ENCODE data around the gene SH3RF3.

The SH3RF3 gene

DNA sequence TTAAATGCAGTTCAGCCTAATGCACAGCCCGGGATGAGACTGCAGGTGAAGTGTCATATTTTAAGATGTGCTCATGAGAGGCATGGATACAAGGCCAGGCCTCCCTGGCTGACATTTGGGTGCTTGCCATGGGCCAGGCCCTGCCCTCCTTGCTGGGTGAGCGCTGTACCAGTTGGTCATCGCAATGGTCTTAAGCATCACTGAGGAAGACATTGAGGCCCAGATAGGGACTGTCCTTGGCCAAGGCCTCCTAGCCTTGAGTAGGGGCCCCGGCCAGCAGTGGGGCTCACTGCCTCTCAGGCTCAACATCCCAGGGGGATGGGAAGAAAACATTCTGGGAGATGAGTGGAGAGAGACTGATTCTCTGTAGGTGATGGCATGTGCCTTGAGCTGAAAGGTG, 184.3 kb downstream of the SH3RF3 start:
- Histone ChIP-seq H3K27me3 (replicated peaks; ENCODE audit: control insufficient read depth, insufficient read depth, low read length) (no peaks in the 10 kb centered on the region; the same call in none of the 2 replicates), H3K36me3 (ENCODE audit: control insufficient read depth, insufficient read depth, low read length) (no peaks in the 10 kb centered on the region), H3K4me3 (replicated peaks; ENCODE audit: low read depth, low read length) (no peak overlapping the region)
- no peak for DNase-seq (ENCODE audit: extremely low read depth, insufficient read length)
- TF ChIP-seq, protein P1, sequence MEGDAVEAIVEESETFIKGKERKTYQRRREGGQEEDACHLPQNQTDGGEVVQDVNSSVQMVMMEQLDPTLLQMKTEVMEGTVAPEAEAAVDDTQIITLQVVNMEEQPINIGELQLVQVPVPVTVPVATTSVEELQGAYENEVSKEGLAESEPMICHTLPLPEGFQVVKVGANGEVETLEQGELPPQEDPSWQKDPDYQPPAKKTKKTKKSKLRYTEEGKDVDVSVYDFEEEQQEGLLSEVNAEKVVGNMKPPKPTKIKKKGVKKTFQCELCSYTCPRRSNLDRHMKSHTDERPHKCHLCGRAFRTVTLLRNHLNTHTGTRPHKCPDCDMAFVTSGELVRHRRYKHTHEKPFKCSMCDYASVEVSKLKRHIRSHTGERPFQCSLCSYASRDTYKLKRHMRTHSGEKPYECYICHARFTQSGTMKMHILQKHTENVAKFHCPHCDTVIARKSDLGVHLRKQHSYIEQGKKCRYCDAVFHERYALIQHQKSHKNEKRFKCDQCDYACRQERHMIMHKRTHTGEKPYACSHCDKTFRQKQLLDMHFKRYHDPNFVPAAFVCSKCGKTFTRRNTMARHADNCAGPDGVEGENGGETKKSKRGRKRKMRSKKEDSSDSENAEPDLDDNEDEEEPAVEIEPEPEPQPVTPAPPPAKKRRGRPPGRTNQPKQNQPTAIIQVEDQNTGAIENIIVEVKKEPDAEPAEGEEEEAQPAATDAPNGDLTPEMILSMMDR (IDR thresholded peaks at IDR 0.05; ENCODE audit: insufficient read depth, low read length, poor library complexity, severe bottlenecking), result no peak

- H3K27me3 ChIP-seq (replicated peaks; ENCODE audit: control insufficient read depth, insufficient read depth, low read length), result no peaks in the 10 kb centered on the region; the same call in none of the 2 replicates
- TF ChIP-seq, protein P1 (IDR thresholded peaks at IDR 0.05; ENCODE audit: insufficient read depth, low read length, poor library complexity, severe bottlenecking), result no peak
- no peak overlapping the region for H3K4me3 ChIP-seq (replicated peaks; ENCODE audit: low read depth, low read length)
- no peak for DNase-seq (ENCODE audit: extremely low read depth, insufficient read length)
- H3K36me3 ChIP-seq (ENCODE audit: control insufficient read depth, insufficient read depth, low read length), result no peaks in the 10 kb centered on the region
These were observed 187.1 kb downstream of the SH3RF3 start for GRCh38 chr2:109316091-109316490.

- TF ChIP-seq, protein P1 (IDR thresholded peaks at IDR 0.05; ENCODE audit: insufficient read depth, low read length, poor library complexity, severe bottlenecking), result no peak
- no peak for DNase-seq (ENCODE audit: extremely low read depth, insufficient read length)
- H3K36me3 ChIP-seq (ENCODE audit: control insufficient read depth, insufficient read depth, low read length), result no peaks in the 10 kb centered on the region
- peaks cover 2% of the 10 kb centered on the region for H3K27me3 ChIP-seq (replicated peaks; ENCODE audit: control insufficient read depth, insufficient read depth, low read length)
- no peak overlapping the region for H3K4me3 ChIP-seq (replicated peaks; ENCODE audit: low read depth, low read length)
These were observed 188.6 kb downstream of the SH3RF3 start for GRCh38 chr2:109317471-109318095.

DNA sequence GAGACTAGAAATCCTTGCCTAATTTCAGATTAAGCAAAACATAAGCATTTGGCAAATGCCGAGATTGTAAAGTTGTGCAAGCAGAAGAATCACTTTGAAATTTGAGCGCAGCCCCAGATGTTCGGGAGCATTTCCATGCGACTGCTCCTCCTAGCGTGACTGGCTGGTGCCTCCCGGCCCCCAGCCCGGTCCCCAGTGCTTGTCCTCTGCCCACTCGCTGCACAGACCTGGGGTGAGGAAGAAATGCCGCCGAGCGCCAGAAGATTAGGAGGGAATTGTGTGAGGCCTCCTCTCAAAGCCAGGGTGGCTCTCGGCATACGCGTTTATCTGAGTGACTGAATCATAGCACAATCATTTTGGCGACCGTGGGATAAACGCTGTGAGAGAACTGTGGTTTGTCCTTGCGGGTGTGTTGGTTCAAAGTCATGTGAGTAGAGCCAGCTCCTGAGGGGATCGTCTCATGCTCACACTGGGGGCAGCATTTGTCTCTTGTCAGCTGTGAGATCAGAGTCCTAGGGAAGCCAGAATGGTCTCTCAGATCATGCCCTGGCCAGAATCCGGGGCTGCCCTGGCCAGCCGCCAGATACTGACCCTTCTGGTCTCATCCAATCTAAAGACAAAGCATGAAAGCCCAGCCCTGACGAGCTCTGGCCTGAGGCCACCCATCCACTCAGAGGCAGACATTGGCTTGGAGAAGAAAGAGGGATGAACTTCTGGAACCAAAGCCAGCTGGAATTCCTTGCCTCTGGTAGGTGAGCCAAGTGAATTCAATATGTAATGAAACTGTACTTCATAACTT, 189.3 kb downstream of the SH3RF3 start:
- Histone ChIP-seq H3K36me3 (ENCODE audit: control insufficient read depth, insufficient read depth, low read length) (no peaks in the 10 kb centered on the region), H3K4me3 (replicated peaks; ENCODE audit: low read depth, low read length) (no peak overlapping the region), H3K27me3 (replicated peaks; ENCODE audit: control insufficient read depth, insufficient read depth, low read length) (peaks cover 2% of the 10 kb centered on the region)
- no peak for DNase-seq (ENCODE audit: extremely low read depth, insufficient read length)
- TF ChIP-seq, protein P1 (IDR thresholded peaks at IDR 0.05; ENCODE audit: insufficient read depth, low read length, poor library complexity, severe bottlenecking), result no peak

DNA sequence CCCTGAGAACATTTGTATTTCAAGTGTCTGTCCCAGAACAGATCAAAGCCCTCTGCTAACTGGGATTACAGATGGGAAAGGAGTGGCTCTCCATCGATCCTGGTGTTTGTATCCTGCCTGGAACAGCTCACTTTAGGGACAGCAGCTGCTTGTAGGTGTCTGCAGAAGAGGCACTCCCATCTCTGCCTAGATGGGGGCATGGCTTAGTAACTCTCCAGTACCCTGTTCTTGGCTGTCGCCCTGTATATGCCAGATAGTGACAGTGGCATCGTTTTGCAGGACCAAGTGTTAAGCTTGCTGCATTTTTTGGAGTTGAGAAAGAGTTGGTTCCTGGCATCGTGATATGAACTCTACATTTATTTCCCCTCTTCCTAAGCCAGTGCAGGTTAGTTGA, 189.9 kb downstream of the SH3RF3 start:
- TF ChIP-seq, protein P1 (IDR thresholded peaks at IDR 0.05; ENCODE audit: insufficient read depth, low read length, poor library complexity, severe bottlenecking), result no peak
- DNase-seq (ENCODE audit: extremely low read depth, insufficient read length), result no peak
- Histone ChIP-seq H3K27me3 (replicated peaks; ENCODE audit: control insufficient read depth, insufficient read depth, low read length) (peaks cover 2% of the 10 kb centered on the region), H3K36me3 (ENCODE audit: control insufficient read depth, insufficient read depth, low read length) (no peaks in the 10 kb centered on the region), H3K4me3 (replicated peaks; ENCODE audit: low read depth, low read length) (no peak overlapping the region)
